K562 (cell line): Measurements from ENCODE around the gene ZBTB44. TPM values are rescaled to one million over a fixed set of nuclear protein-coding genes. Genes with fewer than 3 reads are reported as not detected.

Experiments
- ATAC-seq: fragments of 200-7000 bp; cut with Tn5 transposase; 3 replicates; pipeline ENCODE4 v1.9.1; 2020; ENCODE audit warnings: moderate library complexity
- BruUV-seq: library from RNA; stranded (reverse); fragments of 400-500 nt; replicated peaks from 2 replicates; lab custom pipeline; 2021; lab: Mats Ljungman, UMichigan
- CTCF ChIA-PET: fragments of 300-600 bp; formaldehyde crosslinking; extraction: SDS; loops from one replicate; lab custom pipeline; 2021; ENCODE audit warnings: low intra/inter-chr PET ratio; lab: Yijun Ruan, JAX
- POLR2A ChIA-PET: fragments of 300-600, 350-650 bp; sonication (Branson Sonifier 250); formaldehyde crosslinking; extraction: SDS; loops from one replicate; lab custom pipeline; 2021; ENCODE audit warnings: antibody characterized with exemption, inconsistent platforms; lab: Yijun Ruan, JAX
- DNase-seq, 4 experiments: peaks; one replicate each; pipeline versions ENCODE4 v3.0.0 to v3.0.0-alpha.2; 2011 to 2018; ENCODE audit warnings: low spot score in 3 of 4, mixed read lengths in 3 of 4; ENCODE audit errors: extremely low read depth in 1 of 4
- FAIRE-seq: peaks from 2 replicates; lab custom pipeline; 2011; peaks lifted over from hg19 to GRCh38; lab: Jason Lieb, UNC
- H2AFZ ChIP-seq: 2 replicates; pipeline ENCODE4 v1.6.0; 2011; ENCODE audit warnings: low read depth, low read length, control low read depth, inconsistent platforms
- H3K27ac ChIP-seq: fragments of 200-600 bp; 3 replicates; pipeline ENCODE4 v1.8.0; 2011; ENCODE audit warnings: low read depth, mild to moderate bottlenecking, control low read depth, inconsistent platforms, low read length, moderate library complexity, mixed read lengths; ENCODE audit errors: extremely low read depth
- H3K27me3 ChIP-seq, 2 experiments: fragments of 300-600 bp in 1 of 2; 2 replicates in 1 of 2; 3 replicates in 1 of 2; pipeline versions ENCODE4 v1.6.0 to v1.8.0; 2011; ENCODE audit warnings: inconsistent platforms in 2 of 2, low read length in 2 of 2, mild to moderate bottlenecking in 1 of 2, mixed read lengths in 1 of 2, moderate library complexity in 1 of 2; ENCODE audit not compliant: control insufficient read depth in 2 of 2, insufficient read depth in 2 of 2
- H3K36me3 ChIP-seq: fragments of 300-600 bp; 3 replicates; pipeline ENCODE4 v1.8.0; 2011; ENCODE audit warnings: mild to moderate bottlenecking, low read length, inconsistent platforms; ENCODE audit not compliant: control insufficient read depth, insufficient read depth
- H3K4me1 ChIP-seq, 2 experiments: fragments of 200-600 bp in 1 of 2; replicated peaks in 1 of 2; 2 replicates in 1 of 2; 3 replicates in 1 of 2; pipeline versions ENCODE4 v1.5.1 to v1.8.0; 2011; ENCODE audit warnings: inconsistent platforms in 2 of 2, low read length in 2 of 2, mild to moderate bottlenecking in 1 of 2, mixed read lengths in 1 of 2, moderate library complexity in 1 of 2; ENCODE audit not compliant: control insufficient read depth in 2 of 2, insufficient read depth in 2 of 2
- H3K4me2 ChIP-seq: 2 replicates; pipeline ENCODE4 v1.6.1; 2011; ENCODE audit warnings: low read length, control low read depth, inconsistent platforms, mixed read lengths; ENCODE audit not compliant: insufficient read depth
- H3K4me3 ChIP-seq: fragments of 200-600 bp; sonication (generic), shearing (Covaris generic); 2 replicates; pipeline ENCODE4 v1.5.1; 2016; ENCODE audit warnings: control low read depth, inconsistent platforms
- H3K79me2 ChIP-seq: fragments of 200-600 bp; 3 replicates; pipeline ENCODE4 v1.8.0; 2011; ENCODE audit warnings: low read length, inconsistent platforms; ENCODE audit not compliant: control insufficient read depth, insufficient read depth
- H3K9ac ChIP-seq, 2 experiments: 2 replicates each; pipeline versions ENCODE4 v1.6.0 to v1.6.1; 2011; ENCODE audit warnings: low read depth in 2 of 2, low read length in 2 of 2, control low read depth in 1 of 2, inconsistent platforms in 1 of 2, mild to moderate bottlenecking in 1 of 2, mixed read lengths in 1 of 2; ENCODE audit not compliant: insufficient read depth in 1 of 2
- H3K9me1 ChIP-seq: one replicate; pipeline ENCODE4 v1.6.0; 2011; ENCODE audit warnings: inconsistent platforms, mild to moderate bottlenecking, low read length, moderate library complexity; ENCODE audit not compliant: control insufficient read depth, insufficient read depth
- H3K9me3 ChIP-seq: replicated peaks from 2 replicates; pipeline ENCODE4 v1.5.1; 2011; ENCODE audit warnings: low read depth, low read length, inconsistent platforms; ENCODE audit not compliant: control insufficient read depth, insufficient read depth
- H4K20me1 ChIP-seq: replicated peaks from 2 replicates; pipeline ENCODE4 v1.6.1; 2011; ENCODE audit warnings: low read length, inconsistent platforms, mixed read lengths; ENCODE audit not compliant: control insufficient read depth, insufficient read depth
- ATF7 ChIP-seq: fragments of 450-650 bp; IDR thresholded peaks from 2 replicates; pipeline ENCODE4 v1.7.1; 2014; ENCODE audit warnings: mild to moderate bottlenecking, moderate library complexity
- CBFA2T3 ChIP-seq: fragments of 450-650 bp; IDR thresholded peaks from 2 replicates; pipeline ENCODE4 v1.6.1; 2017
- CC2D1A ChIP-seq: fragments of 450-650 bp; IDR thresholded peaks from 2 replicates; pipeline ENCODE4 v1.6.1; 2017; ENCODE audit warnings: mild to moderate bottlenecking
- HDAC1 ChIP-seq, 2 experiments: fragments of 450-650 bp; IDR thresholded peaks; 2 replicates each; pipeline ENCODE4 v1.6.1; 2016 to 2017; ENCODE audit warnings: inconsistent platforms in 1 of 2, mild to moderate bottlenecking in 1 of 2, moderate library complexity in 1 of 2
- KDM1A ChIP-seq, 2 experiments: fragments of 450-650 bp; IDR thresholded peaks; 2 replicates each; pipeline ENCODE4 v1.6.1; 2016; ENCODE audit warnings: mild to moderate bottlenecking in 2 of 2
- MEIS2 ChIP-seq: fragments of 450-650 bp; IDR thresholded peaks from 2 replicates; pipeline ENCODE4 v1.6.1; 2014; ENCODE audit warnings: mild to moderate bottlenecking; ENCODE audit not compliant: partially characterized antibody
- POLR3G ChIP-seq: IDR thresholded peaks from 2 replicates; pipeline ENCODE4 v1.6.1; 2011; ENCODE audit not compliant: insufficient read length, insufficient replicate concordance; ENCODE audit errors: extremely low read depth
- RFX7 ChIP-seq: fragments of 250-450 bp; sonication (Bioruptor Pico); IDR thresholded peaks from 2 replicates; pipeline ENCODE4 v1.5.1; 2021; ENCODE audit warnings: mild to moderate bottlenecking
- SIN3A ChIP-seq, 2 experiments: fragments of 150-350 bp in 1 of 2; IDR thresholded peaks; 2 replicates each; pipeline ENCODE4 v1.6.1; 2011 to 2016; ENCODE audit warnings: borderline replicate concordance in 2 of 2, low read depth in 2 of 2, low read length in 2 of 2, mild to moderate bottlenecking in 2 of 2, moderate library complexity in 2 of 2; ENCODE audit not compliant: control insufficient read depth in 1 of 2
- ZNF282 ChIP-seq: sonication (generic); formaldehyde crosslinking; IDR thresholded peaks from 2 replicates; pipeline ENCODE4 v1.8.1; 2023; ENCODE audit warnings: missing genetic modification reagents
- ZNF316 ChIP-seq: fragments of 450-650 bp; IDR thresholded peaks from 2 replicates; pipeline ENCODE4 v1.6.1; 2016
- ZNF561 ChIP-seq: fragments of 450-650 bp; formaldehyde crosslinking; conservative IDR thresholded peaks from 2 replicates; pipeline ENCODE4 v1.4.0; 2020; ENCODE audit warnings: mild to moderate bottlenecking, moderate library complexity
- ZNF57 ChIP-seq: fragments of 450-650 bp; formaldehyde crosslinking; IDR thresholded peaks from 2 replicates; pipeline ENCODE4 v1.4.0; 2020; ENCODE audit warnings: mild to moderate bottlenecking, moderate library complexity
- ZNF696 ChIP-seq: fragments of 250-450 bp; sonication (Bioruptor Pico); conservative IDR thresholded peaks from 2 replicates; pipeline ENCODE4 v1.4.0; 2020; ENCODE audit warnings: mild to moderate bottlenecking, moderate library complexity
- WGBS: fragments of 100-300 bp; shearing (Covaris generic); methylation state at CpG from one replicate; pipeline ENCODE4 v1.1.6; 2016; ENCODE audit warnings: low coverage, mixed read lengths; ENCODE audit not compliant: insufficient coverage; ENCODE audit errors: missing lambda C conversion rate; 5-methylcytosine and 5-hydroxymethylcytosine counted together
- in situ Hi-C: fragments of 300-500 bp; cut with MboI; formaldehyde crosslinking; loops from 4 replicates; pipeline ENCODE4 v1.15.0; 2018; ENCODE audit warnings: inconsistent platforms, mixed read lengths
- intact Hi-C: fragments of 100-400 bp; cut with micrococcal nuclease; formaldehyde crosslinking; loops from 2 replicates; pipeline ENCODE4 v1.14.2; 2022
- polyA plus RNA-seq, 8 experiments: library from polyadenylated mRNA; depleted of rRNA in 4 of 8; stranded (reverse) in 5 of 8; unstranded in 3 of 8; fragments of >200 nt; fragmentation: Nextera tagmentation in 2 of 8; fragmentation: Illumina TruSeq in 1 of 8; extraction: Ambion mirVana in 2 of 8; extraction: Trizol in 1 of 8; gene quantifications; 2 replicates each; pipeline versions ENCODE4 v1.2.1 to v1.2.3, GENCODE V29; 2011 to 2014; ENCODE audit warnings: inconsistent platforms in 1 of 8, missing spikeins in 1 of 8
- total RNA-seq, 7 experiments: library from RNA; depleted of rRNA in 6 of 7; stranded (reverse); fragments of >200 nt in 6 of 7; fragmentation: Illumina TruSeq in 2 of 7; extraction: Trizol in 2 of 7; gene quantifications; 2 replicates each; pipeline versions ENCODE4 v1.2.1 to v1.2.3, GENCODE V29; 2011 to 2021; ENCODE audit warnings: low replicate concordance in 1 of 7
- TF ChIP-seq, protein P1 (sequence below): fragments of 450-650 bp; IDR thresholded peaks from 2 replicates; pipeline ENCODE4 v1.6.1; 2016
- TF ChIP-seq, protein P2 (sequence below): fragments of 250-450 bp; sonication (Bioruptor Pico); IDR thresholded peaks from 2 replicates; pipeline ENCODE4 v1.5.0; 2021; ENCODE audit warnings: mild to moderate bottlenecking, moderate library complexity
- TF ChIP-seq, protein P3 (sequence below): fragments of 250-450 bp; sonication (Bioruptor Pico); IDR thresholded peaks from 2 replicates; pipeline ENCODE4 v1.5.0; 2021
- TF ChIP-seq, protein P4 (sequence below): fragments of 450-650 bp; formaldehyde crosslinking; IDR thresholded peaks from 2 replicates; pipeline ENCODE4 v1.4.0; 2020; ENCODE audit warnings: mild to moderate bottlenecking, moderate library complexity

The ZBTB44 gene
- total and polyA plus RNA-seq, 9 of the 15 experiments (the other 6 are each of a cell fraction or from before 2014, with no cell fraction given): 4.7 to 27.1 (median 17.3) TPM

DNA sequence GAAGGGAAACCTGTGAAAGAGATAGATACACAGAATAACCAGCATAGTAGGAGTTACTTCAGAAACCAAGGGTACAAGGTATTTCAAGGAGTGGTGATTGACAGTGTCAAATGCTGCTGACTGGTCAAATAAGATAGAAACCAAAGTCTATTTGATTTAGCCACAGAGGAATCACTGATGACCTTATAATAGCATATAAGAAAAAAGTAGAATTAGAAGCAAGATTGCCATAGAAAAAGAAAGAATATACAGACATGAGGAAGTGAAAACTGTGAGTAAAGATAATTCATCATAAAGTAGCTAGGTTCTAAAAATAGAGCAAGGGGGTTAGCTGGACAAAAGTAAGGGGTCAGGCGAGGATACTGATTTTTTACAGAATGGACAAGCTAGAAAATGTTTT lies 14.2 kb downstream of the ZBTB44 start:
- in situ Hi-C loops (no loop called here), intact Hi-C loops (no loop called here)
- Histone ChIP-seq H3K9ac (no peak overlapping the region), H3K79me2 (peaks cover 67% of the 10 kb centered on the region), H3K4me2 (no peak overlapping the region), H3K27ac (no peak overlapping the region), H2AFZ (no peak overlapping the region), H3K4me3 (no peak overlapping the region), H3K27me3 (no peaks in the 10 kb centered on the region), H4K20me1 (no peaks in the 10 kb centered on the region), H3K9me3 (no peaks in the 10 kb centered on the region), H3K36me3 (no peaks in the 10 kb centered on the region), H3K4me1 (peaks cover 0 to under 1% of the 10 kb centered on the region in 2 experiments; a peak in 2 of 5 replicates), H3K9me1 (no peaks in the 10 kb centered on the region)
- FAIRE-seq: no peak
- ChIA-PET CTCF (no interaction called here), POLR2A (interaction anchor here (1.0 to 1.4 kb wide), 3 partner anchors 9 to 13 kb away, joined by 3 to 7 read pairs (median 4); no protein-coding TSS in a partner anchor)
- ATAC-seq: no peak
- no peak for DNase-seq
- BruUV-seq: no TSS peak
- 11% methylated on average over 1 of the region's 1 CpG for WGBS
- no peak for TF ChIP-seq CC2D1A
- TF ChIP-seq, protein P1, sequence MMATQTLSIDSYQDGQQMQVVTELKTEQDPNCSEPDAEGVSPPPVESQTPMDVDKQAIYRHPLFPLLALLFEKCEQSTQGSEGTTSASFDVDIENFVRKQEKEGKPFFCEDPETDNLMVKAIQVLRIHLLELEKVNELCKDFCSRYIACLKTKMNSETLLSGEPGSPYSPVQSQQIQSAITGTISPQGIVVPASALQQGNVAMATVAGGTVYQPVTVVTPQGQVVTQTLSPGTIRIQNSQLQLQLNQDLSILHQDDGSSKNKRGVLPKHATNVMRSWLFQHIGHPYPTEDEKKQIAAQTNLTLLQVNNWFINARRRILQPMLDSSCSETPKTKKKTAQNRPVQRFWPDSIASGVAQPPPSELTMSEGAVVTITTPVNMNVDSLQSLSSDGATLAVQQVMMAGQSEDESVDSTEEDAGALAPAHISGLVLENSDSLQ: peak; percentile 82
- TF ChIP-seq POLR3G: no peak
- no peak for TF ChIP-seq RFX7 (CRISPR knock-in tag)
- TF ChIP-seq SIN3A (IDR thresholded peaks at IDR 0.05; ENCODE audit: borderline replicate concordance in 2 of 2, control insufficient read depth in 1 of 2, low read depth in 2 of 2, low read length in 2 of 2): no peak
- TF ChIP-seq, protein P2, sequence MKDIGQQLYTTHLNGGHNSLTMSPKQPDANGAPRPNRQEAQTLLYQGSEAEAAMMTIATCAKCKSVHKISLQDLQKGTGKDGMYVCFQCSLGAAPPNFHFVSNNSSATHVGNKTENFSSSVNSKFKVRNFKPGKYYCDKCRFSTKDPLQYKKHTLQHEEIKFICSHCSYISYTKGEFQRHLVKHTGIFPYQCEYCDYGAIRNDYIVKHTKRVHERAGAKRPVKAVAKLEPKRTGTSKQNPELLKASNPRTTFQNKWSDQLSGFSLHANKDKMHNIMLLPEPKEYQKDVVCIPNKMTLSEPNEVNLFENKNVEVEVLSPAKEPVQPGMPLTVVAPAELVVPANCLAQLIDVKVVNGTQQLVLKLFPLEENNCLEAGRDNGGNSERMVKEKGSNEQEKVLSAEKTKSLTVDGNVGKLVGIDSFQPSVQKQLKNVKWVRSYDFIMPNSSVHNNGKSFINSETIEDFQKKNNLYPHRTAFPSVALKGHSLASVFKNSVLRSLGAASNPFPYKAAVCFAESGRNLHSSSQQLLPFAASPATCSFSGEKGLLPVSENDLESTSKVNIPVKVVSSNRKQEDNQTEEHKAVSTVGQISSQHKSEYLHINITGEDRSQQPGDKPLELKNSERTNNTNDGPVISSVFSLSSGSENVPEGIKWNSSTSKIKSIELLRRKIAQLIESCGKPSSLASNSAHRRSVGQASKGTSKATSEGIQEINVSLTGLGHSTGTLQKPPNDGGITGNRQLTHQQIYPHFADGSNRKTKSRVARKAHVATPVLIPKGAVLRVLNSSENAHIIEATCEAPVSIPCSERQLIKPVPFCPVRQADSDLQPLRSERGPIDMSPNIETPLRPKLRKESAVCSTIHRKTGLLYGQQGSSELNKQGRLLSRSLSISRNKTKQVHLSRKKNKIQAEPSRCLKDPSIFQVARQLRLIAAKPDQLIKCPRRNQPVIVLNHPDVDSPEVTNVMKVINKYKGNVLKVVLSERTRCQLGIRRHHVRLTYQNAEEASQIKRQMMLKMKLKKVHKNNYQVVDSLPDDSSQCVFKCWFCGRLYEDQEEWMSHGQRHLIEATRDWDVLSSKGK (CRISPR knock-in tag): no peak
- TF ChIP-seq HDAC1 (IDR thresholded peaks at IDR 0.05): peak in 1 of 2 experiments; percentile 61; a peak in 2 of 4 replicates
- peak; percentile 75 for TF ChIP-seq MEIS2
- no peak for TF ChIP-seq ZNF696 (CRISPR knock-in tag)
- TF ChIP-seq CBFA2T3: peak; percentile 51
- TF ChIP-seq ATF7: no peak
- TF ChIP-seq ZNF561: no peak
- TF ChIP-seq ZNF57 (CRISPR knock-in tag): no peak
- TF ChIP-seq, protein P3, sequence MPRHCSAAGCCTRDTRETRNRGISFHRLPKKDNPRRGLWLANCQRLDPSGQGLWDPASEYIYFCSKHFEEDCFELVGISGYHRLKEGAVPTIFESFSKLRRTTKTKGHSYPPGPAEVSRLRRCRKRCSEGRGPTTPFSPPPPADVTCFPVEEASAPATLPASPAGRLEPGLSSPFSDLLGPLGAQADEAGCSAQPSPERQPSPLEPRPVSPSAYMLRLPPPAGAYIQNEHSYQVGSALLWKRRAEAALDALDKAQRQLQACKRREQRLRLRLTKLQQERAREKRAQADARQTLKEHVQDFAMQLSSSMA (CRISPR knock-in tag): no peak
- TF ChIP-seq, protein P4, sequence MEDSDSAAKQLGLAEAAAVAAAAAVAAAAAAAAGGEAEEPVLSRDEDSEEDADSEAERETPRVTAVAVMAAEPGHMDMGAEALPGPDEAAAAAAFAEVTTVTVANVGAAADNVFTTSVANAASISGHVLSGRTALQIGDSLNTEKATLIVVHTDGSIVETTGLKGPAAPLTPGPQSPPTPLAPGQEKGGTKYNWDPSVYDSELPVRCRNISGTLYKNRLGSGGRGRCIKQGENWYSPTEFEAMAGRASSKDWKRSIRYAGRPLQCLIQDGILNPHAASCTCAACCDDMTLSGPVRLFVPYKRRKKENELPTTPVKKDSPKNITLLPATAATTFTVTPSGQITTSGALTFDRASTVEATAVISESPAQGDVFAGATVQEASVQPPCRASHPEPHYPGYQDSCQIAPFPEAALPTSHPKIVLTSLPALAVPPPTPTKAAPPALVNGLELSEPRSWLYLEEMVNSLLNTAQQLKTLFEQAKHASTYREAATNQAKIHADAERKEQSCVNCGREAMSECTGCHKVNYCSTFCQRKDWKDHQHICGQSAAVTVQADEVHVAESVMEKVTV (CRISPR knock-in tag): no peak
- TF ChIP-seq ZNF316: peak; percentile 72
- TF ChIP-seq KDM1A (IDR thresholded peaks at IDR 0.05): peak; percentile 89 to 92
- TF ChIP-seq ZNF282 (CRISPR knock-in tag): no peak
